ENCODE measurements around the gene CAMKK2. TPM values are rescaled to one million over a fixed set of nuclear protein-coding genes. Genes with fewer than 3 reads are reported as not detected.

The CAMKK2 gene
- total RNA-seq, 1 experiment from 2014 or later, result 26.7 TPM

GRCh38 chr12:121222847-121223246 lies 73.7 kb downstream of the CAMKK2 start:
- H2AFZ ChIP-seq, result no peak overlapping the region
- no peaks in the 10 kb centered on the region for H3K27me3 ChIP-seq (ENCODE audit: insufficient read depth, low read depth)
- H3K9me2 ChIP-seq (ENCODE audit: insufficient read depth), result no peaks in the 10 kb centered on the region
- no peaks in the 10 kb centered on the region for H3K79me2 ChIP-seq (ENCODE audit: low read depth)
- H3K4me1 ChIP-seq (replicated peaks; ENCODE audit: insufficient read depth), result peaks cover 19% of the 10 kb centered on the region
- no TSS peak for BruUV-seq (replicated peaks)
- intact Hi-C loops (cut with micrococcal nuclease; ENCODE audit: unreplicated experiment), result loop anchor here (10.0 kb wide), 1 partner anchor 572 kb away; the partner anchor contains the start of gene RHOF
- TF ChIP-seq EZH2 (IDR thresholded peaks at IDR 0.05; ENCODE audit: low read depth) (no peak), CTCF (conservative IDR thresholded peaks at IDR 0.05) (no peak)
- no peak overlapping the region for H3K4me3 ChIP-seq
- DNase-seq, result no peak
- H3K36me3 ChIP-seq (ENCODE audit: low read depth), result no peaks in the 10 kb centered on the region
- H3K9me3 ChIP-seq (ENCODE audit: insufficient read depth, low read depth), result no peaks in the 10 kb centered on the region
- ChIA-PET CTCF (interaction anchor here (0.7 kb wide), 1 partner anchor 35 kb away, joined by 7 read pairs; no protein-coding TSS in a partner anchor), POLR2A (ENCODE audit: unreplicated experiment) (no interaction called here)
- H3K27ac ChIP-seq, result no peak overlapping the region
- peaks cover 15% of the 10 kb centered on the region for H3F3A ChIP-seq (ENCODE audit: insufficient read depth, low read depth)
- H3K4me2 ChIP-seq, result no peak overlapping the region
- H4K20me1 ChIP-seq (ENCODE audit: insufficient read depth), result no peaks in the 10 kb centered on the region

GRCh38 chr12:121219353-121219986 lies 77.0 kb downstream of the CAMKK2 start:
- intact Hi-C loops (cut with micrococcal nuclease; ENCODE audit: unreplicated experiment), result no loop called here
- POLR2A ChIA-PET (ENCODE audit: unreplicated experiment), result no interaction called here
- no peak for DNase-seq
- TF ChIP-seq CTCF (conservative IDR thresholded peaks at IDR 0.05), result no peak
- TF ChIP-seq EZH2 (IDR thresholded peaks at IDR 0.05; ENCODE audit: low read depth), result no peak
- Histone ChIP-seq H3K4me2 (no peak overlapping the region), H3K9me3 (ENCODE audit: insufficient read depth, low read depth) (no peaks in the 10 kb centered on the region), H3K36me3 (ENCODE audit: low read depth) (no peaks in the 10 kb centered on the region), H3K4me3 (no peak overlapping the region), H4K20me1 (ENCODE audit: insufficient read depth) (no peaks in the 10 kb centered on the region), H3K4me1 (replicated peaks; ENCODE audit: insufficient read depth) (peaks cover 14% of the 10 kb centered on the region), H3K27me3 (ENCODE audit: insufficient read depth, low read depth) (no peaks in the 10 kb centered on the region), H2AFZ (no peak overlapping the region), H3K79me2 (ENCODE audit: low read depth) (peaks cover 13% of the 10 kb centered on the region), H3K27ac (no peak overlapping the region), H3K9me2 (ENCODE audit: insufficient read depth) (no peaks in the 10 kb centered on the region), H3F3A (ENCODE audit: insufficient read depth, low read depth) (peaks cover 23% of the 10 kb centered on the region)
- BruUV-seq (replicated peaks), result no TSS peak
- CTCF ChIA-PET, result interaction anchor here (0.6 kb wide), 1 partner anchor 568 kb away, joined by 4 read pairs; no protein-coding TSS in a partner anchor

- CTCF ChIA-PET, result interaction anchor here (0.5 to 0.6 kb wide), 2 partner anchors 31 to 569 kb away, joined by 3 to 4 read pairs; no protein-coding TSS in a partner anchor
- POLR2A ChIA-PET (ENCODE audit: unreplicated experiment), result no interaction called here
- Histone ChIP-seq H3K27me3 (ENCODE audit: insufficient read depth, low read depth) (no peaks in the 10 kb centered on the region), H3K9me3 (ENCODE audit: insufficient read depth, low read depth) (no peaks in the 10 kb centered on the region), H3K36me3 (ENCODE audit: low read depth) (no peaks in the 10 kb centered on the region), H3F3A (ENCODE audit: insufficient read depth, low read depth) (peaks cover 30% of the 10 kb centered on the region), H4K20me1 (ENCODE audit: insufficient read depth) (no peaks in the 10 kb centered on the region), H3K79me2 (ENCODE audit: low read depth) (peaks cover 13% of the 10 kb centered on the region), H3K4me3 (no peak overlapping the region), H3K27ac (no peak overlapping the region), H2AFZ (no peak overlapping the region), H3K9me2 (ENCODE audit: insufficient read depth) (no peaks in the 10 kb centered on the region), H3K4me2 (no peak overlapping the region), H3K4me1 (replicated peaks; ENCODE audit: insufficient read depth) (peaks cover 21% of the 10 kb centered on the region)
- intact Hi-C loops (cut with micrococcal nuclease; ENCODE audit: unreplicated experiment), result no loop called here
- DNase-seq, result no peak
- TF ChIP-seq EZH2 (IDR thresholded peaks at IDR 0.05; ENCODE audit: low read depth), result no peak
- no peak for TF ChIP-seq CTCF (conservative IDR thresholded peaks at IDR 0.05)
- no TSS peak for BruUV-seq (replicated peaks)
These were observed 77.7 kb downstream of the CAMKK2 start for GRCh38 chr12:121218588-121219352.

All from PC-9 (cell line).